ENCODE results near the gene USH2A.

DNA sequence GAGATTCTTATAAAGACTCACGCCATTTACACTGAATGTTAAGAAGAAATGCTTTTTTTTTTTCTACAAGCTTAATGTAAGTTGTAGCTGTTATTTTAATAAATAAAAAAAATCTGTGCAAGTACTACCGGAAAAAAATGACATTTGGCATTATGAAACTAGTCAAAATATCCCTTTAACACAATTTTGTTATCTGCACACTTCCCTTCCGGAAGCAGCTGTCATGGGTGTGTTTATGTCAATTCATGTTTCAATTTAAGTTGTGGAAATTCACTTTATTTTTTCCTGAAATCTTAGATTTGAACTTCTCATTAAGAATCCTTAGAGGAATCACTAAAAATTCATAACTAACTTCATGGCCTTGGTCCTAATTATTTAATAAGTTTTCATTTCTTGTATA is 548.0 kb downstream of the USH2A start:
- TF ChIP-seq POLR2A (IDR thresholded peaks at IDR 0.05) = no peak
- TF ChIP-seq, protein P1, sequence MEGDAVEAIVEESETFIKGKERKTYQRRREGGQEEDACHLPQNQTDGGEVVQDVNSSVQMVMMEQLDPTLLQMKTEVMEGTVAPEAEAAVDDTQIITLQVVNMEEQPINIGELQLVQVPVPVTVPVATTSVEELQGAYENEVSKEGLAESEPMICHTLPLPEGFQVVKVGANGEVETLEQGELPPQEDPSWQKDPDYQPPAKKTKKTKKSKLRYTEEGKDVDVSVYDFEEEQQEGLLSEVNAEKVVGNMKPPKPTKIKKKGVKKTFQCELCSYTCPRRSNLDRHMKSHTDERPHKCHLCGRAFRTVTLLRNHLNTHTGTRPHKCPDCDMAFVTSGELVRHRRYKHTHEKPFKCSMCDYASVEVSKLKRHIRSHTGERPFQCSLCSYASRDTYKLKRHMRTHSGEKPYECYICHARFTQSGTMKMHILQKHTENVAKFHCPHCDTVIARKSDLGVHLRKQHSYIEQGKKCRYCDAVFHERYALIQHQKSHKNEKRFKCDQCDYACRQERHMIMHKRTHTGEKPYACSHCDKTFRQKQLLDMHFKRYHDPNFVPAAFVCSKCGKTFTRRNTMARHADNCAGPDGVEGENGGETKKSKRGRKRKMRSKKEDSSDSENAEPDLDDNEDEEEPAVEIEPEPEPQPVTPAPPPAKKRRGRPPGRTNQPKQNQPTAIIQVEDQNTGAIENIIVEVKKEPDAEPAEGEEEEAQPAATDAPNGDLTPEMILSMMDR (IDR thresholded peaks at IDR 0.05) = no peak
- no peak for TF ChIP-seq EP300 (IDR thresholded peaks at IDR 0.05)

All from gastroesophageal sphincter (tissue), 3 donors.